ENCODE measurements around the gene CYP11A1.
"Not testable (repeated sequence)": the region's sequence is repeated elsewhere in the genome, so short reads cannot be mapped to it uniquely, and the experiment has no call there.

CYP11A1 gene

DNA sequence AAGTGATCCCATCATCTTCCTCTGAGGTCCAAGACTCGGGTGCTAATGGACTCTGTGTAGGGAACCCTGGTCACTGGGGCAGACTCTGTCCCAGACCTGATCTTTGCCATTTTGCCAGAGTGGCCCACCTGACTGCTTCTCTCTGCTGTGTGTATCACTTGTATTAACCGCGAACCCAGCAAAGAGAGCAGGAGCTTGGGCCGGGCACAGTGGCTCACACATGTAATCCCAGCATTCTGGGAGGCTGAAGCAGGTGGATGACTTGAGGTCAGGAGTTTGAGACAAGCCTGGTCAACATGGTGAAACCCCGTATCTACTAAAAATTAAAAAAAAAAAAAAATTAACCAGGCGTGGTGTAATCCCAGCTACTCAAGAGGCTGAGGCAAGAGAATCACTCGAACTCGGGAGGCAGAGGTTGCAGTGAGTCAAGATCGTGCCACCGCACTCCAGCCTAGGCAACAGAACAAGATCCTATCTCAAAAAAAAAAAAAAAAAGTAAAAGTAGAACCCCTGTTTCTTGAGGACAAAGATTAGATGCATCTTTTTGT is 32.9 kb upstream of the CYP11A1 start:
- DNase-seq = no peak

GRCh38 chr15:74399511-74400312 is 32.3 kb upstream of the CYP11A1 start:
- no peak for DNase-seq

- DNase-seq = no peak
Observed at GRCh38 chr15:74399100-74399499, 31.7 kb upstream of the CYP11A1 start.

DNA sequence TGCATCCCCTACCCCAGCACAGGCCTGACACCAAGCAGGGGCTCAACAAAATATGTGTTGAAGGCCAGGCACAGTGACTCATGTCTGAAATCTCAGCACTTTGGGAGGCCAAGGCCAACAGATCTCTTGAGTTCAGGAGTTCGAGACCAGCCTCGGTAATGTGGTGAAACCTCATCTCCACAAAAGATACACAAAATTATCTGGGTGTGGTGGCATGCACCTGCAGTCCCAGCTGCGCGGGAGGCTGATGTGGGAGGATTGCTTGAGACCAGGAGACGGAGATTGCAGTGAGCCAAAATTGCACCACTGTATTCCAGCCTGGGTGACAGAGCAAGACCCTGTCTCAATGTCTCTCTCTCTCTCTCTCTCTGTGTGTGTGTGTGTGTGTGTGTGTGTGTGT is 30.7 kb upstream of the CYP11A1 start:
- DNase-seq = no peak

DNA sequence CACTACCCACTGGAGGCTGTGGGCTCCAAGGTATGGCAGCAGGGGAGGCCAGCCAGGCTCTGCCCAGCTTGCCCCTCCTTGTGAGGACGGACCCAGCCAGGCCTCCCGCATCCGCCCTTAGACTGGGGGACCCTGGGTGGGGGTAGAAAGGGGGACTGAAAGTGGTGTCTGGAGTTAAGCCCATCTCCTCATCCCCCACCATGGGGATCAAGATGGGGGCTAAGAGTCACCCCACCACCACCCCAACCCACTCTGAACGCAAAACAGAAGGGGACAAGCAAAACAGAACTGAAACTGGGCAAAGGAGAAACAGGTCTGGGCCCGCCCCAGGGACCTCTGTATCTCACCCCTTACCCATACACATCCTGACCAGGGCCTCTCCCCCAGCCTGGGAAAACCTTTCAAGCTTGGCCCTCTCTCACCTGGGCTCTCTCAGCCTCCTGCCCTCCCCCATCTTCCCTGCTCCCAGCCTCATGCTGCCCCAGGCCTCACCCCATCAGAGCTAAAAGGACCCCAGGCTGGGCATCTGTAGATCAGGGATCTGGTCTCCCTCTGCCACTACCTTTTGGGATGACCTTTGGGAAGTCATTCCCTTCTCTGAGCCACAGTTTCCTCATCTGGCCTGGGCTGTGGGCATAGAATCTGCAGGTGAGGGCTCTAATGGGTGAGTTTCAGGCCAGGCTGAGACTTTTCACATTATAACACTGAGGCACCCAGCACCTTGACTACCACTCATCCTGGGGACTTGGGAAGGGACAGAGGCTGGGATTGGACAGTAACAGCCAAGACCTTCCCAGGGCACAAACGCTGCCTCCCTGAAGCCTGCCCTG is 30.0 kb upstream of the CYP11A1 start:
- no peak for DNase-seq

- DNase-seq = no peak
Observed at GRCh38 chr15:74396445-74397238, 29.2 kb upstream of the CYP11A1 start.

DNA sequence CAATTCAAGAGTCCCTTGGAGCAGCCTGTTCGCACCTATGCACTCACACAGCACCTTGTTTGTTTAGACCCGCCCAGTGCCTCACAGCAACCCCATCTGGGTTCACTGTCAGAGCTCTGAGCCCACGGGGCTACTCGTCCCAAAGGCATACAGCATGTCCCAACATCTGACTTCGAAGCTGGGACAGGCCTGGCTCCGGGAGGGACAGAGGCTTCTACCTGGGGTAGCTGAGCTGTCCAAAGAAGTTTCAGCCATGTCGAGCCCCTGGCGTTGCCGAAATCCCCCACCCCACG is 28.6 kb upstream of the CYP11A1 start:
- no peak for DNase-seq

- DNase-seq = no peak
Observed at GRCh38 chr15:74395319-74396145, 28.1 kb upstream of the CYP11A1 start.

DNA sequence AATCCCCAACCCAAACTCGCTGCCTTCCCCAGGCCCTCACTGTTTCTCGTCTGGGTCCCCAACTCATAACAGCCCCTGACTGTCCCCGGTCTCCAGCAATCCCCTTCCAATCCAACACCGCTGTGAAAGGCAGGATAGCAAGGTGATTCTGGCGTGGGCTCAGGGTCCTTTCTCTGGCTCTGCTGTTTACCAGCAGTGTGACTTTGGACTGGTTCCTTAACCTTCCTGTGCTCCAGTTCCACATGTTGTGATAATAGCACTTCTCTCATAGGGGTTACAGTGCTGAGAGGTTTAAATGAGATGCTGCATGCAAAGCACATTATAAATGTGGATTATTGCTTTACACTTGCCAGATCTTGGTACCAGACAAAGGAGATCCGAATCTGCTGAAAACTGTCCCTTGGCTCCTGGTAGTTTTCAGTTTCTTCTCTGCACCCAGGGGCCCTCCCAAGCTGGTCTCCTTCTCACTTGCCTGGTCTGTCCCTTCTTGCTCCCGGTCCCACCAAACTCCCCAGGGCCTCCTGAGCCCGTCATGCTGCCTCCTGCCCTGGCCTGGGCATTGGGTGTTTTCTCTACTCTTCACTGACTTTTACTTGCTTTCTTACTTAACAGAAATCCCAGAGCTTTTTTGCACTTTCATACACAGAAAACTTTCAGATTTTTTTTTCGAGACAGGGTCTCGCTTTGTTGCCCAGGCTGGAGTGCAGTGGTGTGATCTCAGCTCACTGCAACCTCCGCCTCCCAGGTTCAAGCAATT is 26.8 kb upstream of the CYP11A1 start:
- no peak for DNase-seq

DNA sequence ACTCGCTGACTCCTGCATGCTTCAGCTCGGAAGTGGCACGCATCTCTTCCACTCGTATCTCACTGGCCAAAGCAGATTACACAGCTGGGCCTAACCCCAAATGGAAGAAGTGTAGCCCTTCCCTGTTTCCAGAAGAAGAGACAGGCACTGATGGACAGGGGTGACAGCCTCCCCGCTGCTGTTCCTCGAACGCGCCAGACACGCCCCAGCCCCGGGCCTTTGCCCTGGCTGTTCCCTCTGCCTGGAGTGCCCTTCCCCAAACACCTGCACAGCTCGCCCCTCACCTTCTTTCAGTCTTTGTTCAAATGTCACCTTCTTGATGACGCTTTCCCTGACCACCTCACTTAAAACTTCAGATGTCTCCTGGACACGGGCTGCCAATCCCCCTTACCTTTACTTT is 26.0 kb upstream of the CYP11A1 start:
- DNase-seq = no peak

DNA sequence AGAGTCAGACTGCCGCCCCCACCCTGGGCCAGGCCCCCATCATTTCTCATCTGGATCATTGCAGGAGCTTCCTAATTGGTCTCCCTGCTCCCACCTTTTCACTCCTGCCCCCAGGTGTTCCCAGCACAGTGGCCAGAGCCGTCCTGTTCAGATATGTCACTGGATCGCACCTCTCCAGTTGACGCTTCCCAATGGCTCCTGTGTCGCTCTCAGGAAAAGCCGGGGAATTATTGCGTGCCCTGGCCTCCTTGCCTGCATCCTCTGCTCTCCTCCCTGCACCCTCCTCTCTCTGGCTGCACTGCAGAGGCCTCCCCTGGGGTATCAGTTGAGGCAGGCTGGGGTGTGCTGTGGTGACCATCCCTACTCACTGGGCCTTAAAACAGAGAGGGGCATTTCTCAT is 25.5 kb upstream of the CYP11A1 start:
- no peak for DNase-seq

DNA sequence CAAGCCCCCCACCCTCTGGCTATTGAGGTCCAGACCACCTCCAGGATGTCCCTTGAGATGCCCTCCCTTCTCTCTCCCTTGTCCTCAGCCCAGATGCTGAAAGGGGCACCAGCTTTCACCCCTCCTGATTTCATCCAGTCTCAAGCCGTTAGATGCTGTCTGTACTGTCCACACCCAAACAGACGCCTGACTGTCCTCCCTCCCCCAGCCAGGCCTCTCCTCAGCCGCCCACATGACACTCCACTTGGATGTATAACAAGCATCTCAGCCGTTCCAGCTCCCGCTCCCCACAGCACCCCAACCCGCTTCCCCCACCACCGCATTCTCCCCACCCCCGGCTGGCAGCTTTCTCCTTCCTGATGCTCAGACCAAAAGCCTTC is 25.0 kb upstream of the CYP11A1 start:
- no peak for DNase-seq

DNA sequence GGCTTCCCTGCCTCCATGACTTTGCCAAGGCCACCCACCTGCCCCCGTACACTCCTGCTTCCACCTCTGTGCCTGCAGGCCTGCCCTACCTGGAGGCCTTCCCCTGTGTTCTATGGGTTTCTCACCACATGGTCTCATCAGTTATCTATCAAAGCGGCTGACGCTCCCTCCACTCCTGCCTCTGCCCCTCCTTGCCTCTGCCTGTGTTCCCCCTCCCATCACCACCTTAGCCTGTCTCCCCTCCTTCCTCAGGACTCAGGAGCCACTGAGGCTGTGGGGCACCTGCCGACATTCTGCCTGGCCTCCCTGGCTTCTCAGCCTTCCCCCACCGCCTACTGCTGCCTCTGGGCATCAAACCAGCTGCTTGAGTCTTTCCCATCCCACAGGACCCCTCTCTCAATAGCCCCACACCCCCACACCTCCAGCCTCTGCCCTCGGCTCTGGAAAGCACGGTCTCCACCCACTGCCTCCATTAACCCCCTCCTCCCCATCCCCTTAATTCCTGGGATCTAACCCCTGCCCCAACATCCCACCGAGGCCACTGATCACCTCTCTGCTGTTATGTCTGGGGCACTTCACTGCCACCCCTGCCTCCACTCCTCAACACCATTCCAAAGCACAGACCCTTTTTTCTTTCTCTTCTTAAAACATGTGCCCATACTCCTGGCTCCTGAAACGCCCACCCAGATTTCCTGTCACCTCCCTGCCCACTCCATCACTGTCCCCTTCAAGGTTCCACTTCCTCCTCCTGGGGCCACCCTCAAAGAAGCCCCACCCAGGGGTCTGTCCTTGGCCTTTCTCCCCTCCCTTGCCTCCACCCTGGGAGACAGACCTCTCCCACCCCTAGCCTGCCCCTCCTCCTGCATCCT is 24.4 kb upstream of the CYP11A1 start:
- no peak for DNase-seq

DNA sequence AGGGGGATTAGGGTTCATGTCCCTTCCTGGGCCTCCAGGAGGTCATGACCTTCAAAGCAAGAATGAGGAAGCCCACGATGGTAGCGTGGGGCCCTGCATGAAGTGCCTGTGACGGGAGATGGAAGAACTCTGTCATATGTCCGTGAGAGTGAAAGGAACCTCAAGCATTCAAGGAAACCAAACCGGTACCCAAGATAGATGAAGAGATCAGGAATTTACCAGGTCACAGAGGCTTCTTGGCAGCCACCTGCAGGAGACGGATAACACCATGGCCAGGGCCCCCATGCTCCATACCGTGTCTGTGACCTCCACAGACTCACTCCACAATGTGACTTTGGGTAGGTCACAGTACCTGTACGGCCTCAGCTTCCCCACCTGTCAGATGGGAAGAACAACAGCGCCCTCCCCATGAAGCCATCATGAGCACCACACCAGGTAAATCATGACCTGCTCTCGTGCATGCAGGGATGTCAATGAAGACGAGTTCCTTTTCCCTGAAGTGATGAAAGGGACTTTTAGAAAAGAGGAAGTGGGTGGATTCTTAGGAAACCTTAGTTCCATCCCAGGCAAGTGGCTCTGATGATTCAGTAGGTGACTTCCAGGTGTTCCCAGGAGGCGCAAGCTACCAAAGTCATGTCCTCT is 23.3 kb upstream of the CYP11A1 start:
- DNase-seq = no peak

DNA sequence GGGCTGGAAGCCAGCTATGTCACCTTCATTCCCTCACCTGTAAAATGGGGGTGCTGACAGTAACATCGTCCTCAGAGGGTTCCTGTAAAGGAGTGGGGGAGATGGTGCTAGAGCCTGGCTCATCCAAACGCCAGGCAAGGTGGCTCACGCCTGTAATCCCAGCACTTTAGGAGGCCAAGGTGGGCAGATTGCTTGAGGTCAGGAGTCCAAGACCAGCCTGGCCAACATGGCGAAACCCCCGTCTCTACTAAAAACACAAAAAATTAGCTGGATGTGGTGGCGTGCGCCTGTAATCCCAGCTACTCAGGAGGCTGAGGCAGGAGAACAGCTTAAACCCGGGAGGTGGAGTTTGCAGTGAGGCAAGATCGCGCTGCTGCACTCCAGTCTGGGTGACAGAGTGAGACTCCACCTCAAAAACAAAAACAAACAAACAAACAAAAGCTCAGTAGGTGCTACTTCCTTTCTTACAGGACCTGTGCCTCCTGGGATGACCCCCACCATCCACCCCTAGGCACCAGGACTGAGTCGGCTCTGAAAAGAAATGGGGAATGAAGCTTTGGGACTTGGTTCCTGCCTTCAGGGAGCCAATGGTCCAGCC is 22.7 kb upstream of the CYP11A1 start:
- not testable (repeated sequence) for DNase-seq

DNA sequence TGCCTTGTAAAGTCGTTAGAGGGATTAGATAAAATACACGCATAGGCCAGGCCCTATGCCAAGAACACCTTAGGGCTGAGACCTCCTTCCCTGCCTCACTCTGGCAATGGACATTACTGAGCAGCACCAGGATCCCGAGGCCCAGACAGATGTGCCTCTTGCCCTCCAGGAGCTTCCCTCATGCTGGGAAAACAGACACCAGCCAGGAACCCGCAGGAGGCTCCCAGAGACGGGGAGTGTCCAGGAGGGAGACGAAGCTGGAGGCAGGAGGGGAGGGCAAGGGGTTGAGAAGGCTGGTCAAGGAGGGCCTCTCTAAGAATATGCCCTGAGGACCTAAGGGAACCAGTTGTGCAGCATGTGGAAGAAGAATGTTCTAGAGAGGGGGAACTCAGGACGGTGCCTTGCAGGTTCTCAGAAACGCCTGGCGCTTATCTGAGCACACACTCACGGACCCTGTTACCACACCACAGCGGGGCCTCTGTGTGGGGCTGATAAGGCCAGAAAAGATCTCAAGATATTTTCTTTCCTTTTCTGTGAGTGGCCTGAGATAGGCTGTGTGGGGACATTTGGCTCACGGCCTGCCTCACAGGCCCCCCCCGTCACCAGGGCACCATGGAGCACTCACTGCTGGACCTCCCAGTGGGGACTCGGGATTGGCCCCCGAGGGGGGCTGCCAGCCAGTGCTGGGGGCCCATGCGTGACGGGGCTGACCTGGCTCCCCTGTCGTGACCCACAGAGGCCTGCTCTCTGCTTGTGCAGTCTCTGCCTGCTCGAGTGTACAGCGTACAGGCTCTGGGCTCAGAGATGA is 22.0 kb upstream of the CYP11A1 start:
- DNase-seq = no peak

GRCh38 chr15:74388363-74388951 is 21.0 kb upstream of the CYP11A1 start:
- DNase-seq = no peak

DNA sequence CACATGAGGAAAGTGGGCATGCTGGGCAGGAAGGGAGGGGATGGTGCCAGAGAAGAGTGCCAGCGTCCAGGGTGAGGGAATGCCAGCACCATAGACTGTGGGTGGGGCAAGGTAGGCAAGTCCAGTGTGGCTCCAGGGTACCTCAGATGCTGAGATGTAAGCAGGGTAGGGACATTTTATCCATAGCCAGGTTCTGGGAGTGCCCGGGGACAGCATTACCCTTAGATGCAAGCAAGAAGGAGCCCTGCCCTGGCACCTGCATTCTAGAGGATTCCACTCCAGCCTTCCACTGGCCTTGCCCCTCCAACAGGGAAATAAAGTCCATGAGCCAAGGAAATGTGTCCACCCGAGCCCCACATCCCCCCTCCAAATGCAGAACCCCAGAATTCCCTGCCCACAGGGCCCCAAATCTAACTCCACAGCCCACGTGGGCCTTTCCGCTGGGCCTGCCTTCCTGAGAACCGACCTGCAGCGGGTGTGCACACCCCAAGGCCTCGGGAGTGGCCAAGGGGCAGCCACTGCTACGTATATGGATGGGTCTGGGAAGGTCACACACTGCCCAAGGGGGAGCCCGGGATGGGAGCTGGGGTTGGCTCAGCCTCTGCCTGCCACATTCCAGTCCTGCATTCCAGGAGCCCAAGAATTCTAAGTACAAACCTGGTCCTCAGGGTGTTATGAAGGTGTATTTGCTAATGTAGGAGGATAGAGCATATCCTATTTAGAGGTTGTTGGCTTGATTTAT is 20.3 kb upstream of the CYP11A1 start:
- DNase-seq = no peak
